ENCODE data around the gene CTNND2.

The CTNND2 gene

DNA sequence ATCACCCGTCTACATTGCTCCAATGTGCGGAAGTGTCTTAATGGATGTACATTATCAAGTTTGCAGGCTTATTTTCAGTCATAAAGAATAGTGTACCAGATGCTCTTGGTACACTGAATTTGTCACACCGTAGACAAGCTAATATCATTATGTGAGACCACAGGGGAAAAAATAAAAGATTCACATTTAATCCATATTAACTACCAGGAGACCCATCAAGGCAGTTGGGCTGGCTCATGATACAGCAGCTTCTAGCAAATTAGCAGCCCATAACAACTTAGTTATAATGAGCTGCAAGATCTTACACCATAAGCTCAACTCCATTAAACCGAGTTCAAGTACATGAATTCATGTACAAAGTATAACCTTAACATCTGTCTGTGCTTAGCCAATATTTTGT, 324.9 kb downstream of the CTNND2 start:
- no peak for DNase-seq

GRCh38 chr5:11574787-11575186, 329.5 kb downstream of the CTNND2 start:
- DNase-seq = no peak

GRCh38 chr5:11573140-11573992, 330.9 kb downstream of the CTNND2 start:
- no peak for DNase-seq

DNA sequence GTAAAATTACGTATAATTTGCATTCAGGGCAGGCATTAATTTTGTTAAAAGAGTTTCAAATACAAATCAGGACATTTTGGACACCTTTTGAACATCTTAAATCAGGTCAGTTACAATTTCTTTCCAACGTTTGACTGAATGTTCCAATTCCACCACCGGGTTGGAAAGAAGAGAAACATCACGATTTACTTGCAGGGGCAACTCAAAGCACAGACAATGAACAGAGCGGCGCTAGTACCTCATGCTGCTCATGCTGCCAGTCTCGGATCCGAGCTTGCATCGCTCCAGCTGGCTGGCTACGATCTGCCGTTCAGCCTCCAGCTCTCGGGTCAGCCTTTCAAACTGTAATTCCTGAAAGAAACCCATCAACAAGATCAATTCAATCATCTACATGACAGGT, 339.5 kb downstream of the CTNND2 start:
- DNase-seq = no peak

DNA sequence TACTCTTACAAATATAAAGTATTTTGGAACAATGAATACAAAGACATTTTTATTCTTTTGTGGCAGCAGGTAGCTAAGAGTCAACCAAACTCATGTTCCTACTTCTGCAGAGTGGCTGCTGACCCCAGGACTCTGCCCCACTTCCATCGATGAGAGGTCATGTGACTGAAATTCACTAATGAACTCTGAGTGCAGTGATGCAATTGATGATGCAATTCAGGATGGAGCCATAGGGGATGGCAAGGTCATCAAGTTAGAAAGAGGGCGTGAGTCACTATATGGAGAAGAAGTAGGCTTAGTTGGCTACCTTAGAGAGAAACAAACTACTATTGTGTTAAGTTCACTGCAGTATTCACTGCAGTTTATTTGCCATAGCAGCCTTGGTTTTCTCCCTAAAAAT, 340.4 kb downstream of the CTNND2 start:
- no peak for DNase-seq

GRCh38 chr5:11560915-11561697, 343.1 kb downstream of the CTNND2 start:
- no peak for DNase-seq

DNA sequence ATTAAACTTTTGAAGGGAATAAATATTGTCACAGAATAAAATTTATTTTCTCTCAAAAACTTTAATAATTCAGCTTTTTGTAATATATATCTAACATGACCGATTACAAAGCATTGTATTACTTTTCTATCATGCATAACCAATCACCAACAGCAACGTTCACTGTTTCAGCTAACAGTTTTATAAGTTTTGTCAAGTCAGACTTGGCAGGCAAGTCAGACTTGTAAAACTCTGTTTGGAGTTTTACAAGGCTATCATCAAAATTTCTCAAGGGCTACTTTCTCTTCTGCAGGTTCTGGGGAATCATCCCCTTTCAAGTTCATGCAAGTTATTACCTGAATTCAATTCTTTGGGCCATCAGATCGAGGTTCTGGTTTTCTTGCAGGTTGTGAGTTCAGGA, 347.2 kb downstream of the CTNND2 start:
- no peak for DNase-seq

DNA sequence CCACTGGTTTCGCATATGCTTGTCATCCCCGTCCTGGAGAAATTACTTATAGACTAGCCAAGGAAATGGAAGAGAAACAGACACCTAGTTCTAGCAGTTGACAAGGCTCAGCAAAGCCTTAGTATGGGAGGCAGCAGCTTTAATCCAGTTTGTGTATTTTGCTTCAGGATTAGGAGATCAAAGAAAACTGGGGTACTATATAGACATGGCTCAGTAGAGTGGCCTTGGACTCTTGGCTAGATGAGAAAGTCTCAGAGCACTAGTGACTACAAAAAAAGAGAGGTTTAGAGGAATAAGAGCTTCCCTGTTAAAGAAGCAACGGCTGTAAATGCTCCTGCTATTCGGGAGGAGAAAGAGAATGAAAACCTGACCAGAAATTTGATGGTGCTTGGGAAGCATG, 349.1 kb downstream of the CTNND2 start:
- no peak for DNase-seq

DNA sequence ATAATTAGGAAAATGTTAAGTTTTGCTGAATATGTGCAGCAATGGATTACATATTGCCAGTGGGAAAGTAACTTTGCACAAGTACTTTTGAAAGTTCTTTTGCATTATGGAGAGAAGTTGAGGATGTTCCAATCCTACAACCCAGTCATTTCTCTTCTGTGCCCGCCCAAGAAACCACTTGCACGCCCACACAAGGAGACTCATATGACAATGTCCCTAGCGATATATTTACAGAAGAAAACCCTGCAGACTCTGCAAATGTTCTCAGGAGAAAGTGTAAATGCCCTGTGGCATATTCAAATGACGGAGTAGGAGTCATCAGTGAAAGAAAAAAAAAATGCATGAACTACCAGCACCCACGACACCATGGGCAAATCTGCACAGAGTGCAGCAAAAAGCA, 356.5 kb downstream of the CTNND2 start:
- no peak for DNase-seq

- no peak for DNase-seq
Measured at GRCh38 chr5:11547140-11547539, 357.1 kb downstream of the CTNND2 start.

DNA sequence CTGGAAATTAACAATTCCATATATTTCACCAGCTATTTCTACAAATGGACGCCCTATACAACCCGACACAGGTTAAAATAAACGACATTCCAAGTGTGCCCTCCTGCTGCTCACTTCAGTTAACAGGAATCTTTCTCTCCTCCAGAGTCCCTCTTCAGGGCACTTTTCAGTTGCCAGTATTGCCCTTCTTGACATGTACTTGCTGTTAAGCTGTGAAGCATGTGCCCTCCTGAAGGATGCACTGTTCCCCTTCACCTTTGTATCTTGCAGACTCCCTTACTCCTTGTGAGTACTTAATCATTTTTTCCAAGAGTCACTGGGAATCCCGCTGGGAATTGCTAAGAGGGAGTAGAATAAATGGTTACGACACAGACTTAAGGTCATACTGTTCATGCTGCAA, 364.1 kb downstream of the CTNND2 start:
- no peak for DNase-seq

- no peak for DNase-seq
Measured at GRCh38 chr5:11531811-11532555, 372.3 kb downstream of the CTNND2 start.

DNA sequence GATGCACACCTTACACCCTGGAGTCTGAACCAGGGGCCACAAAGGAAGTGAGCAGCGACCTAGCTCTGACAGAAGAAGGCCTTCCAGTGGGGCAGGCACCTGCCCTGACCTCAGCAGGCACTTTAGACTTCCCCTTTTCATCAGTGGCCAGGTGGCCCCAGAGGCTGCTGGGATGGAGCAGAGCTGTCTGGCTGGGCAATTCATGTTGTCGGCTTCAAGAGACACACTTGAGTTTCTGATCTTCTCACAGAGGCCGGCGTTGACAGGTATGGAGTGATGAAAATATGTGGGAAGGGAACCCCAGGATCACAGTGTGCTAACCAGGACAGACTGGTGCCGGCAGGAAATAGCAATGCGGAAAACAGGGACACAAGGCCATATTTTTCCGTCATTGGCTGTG, 375.5 kb downstream of the CTNND2 start:
- no peak for DNase-seq

GRCh38 chr5:11527652-11528349, 376.4 kb downstream of the CTNND2 start:
- DNase-seq = no peak

DNA sequence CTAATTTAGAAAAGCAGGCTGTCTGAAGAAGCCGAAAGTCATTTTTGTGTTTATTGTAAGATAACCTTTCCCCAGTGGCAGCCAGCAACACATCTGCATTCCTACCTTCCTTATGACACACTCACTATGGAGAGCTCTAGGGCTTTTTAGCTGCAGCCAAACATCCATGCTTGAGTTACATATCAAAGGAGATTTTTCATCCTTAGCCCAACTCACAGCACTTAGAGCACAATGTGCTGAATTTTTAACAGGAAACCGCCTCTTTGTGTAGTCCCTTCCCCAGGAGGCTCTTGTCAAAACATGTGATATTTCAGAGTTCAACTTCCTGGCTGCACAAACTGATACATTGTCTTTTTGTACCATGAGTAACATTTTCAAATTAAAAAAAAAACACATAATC, 379.2 kb downstream of the CTNND2 start:
- DNase-seq = no peak

DNA sequence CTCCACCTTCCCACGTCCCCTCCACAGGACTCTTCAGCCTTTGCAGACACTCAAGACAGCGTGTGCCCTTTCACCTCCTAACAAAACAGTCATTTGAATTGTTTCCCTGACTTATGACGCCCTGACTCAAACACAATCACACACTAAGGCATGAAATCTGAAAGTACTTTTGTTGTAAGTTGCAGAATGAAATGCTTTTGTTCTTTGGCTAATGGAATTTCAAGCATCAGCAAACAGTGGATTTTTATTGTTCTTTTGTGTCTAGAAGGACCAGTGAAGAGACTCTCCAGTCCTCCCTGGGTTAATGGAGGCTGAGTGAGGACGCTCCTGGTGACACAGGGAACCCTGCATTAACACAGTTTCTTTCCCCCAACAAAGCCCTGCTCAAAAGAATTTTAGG, 380.1 kb downstream of the CTNND2 start:
- DNase-seq = no peak

DNA sequence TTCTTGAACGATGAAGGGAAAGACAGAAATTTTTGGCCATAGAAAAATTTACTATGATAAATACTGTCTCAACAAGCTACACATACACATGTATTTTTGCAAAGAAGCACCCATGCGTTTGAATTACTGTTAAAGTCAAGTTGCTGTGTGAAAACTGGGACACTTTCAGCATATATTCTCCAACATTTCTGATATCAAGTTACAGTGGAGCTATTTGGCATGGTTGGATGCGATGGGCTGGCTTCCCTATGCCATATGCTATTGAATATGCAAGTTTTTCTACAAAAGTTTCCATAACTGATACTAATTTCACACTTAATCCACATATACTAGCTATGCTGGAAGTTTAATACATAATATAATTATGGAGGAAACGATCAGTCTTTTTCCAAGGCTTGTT, 381.4 kb downstream of the CTNND2 start:
- DNase-seq = no peak

- no peak for DNase-seq
Measured at GRCh38 chr5:11520241-11520930, 383.9 kb downstream of the CTNND2 start.

DNA sequence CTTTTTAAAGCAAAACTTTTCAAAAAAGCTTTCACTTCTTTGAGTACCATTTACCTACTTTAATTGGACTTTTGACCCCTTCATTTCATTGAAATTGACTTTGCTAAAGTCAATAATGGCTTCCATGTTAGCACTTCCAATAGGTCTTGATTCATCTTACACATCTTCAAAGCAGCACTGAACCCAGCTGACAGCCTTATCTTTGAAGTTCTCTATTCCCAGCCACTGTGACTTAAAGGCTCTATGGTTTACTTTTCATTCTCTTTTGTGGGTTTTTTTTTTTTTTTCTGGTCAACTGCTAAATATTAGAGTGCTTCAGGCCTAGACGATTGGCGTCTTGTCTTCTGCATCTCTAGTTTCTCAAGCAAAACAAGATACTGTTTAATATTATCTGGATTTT, 385.0 kb downstream of the CTNND2 start:
- no peak for DNase-seq

GRCh38 chr5:11518676-11519075, 385.6 kb downstream of the CTNND2 start:
- no peak for DNase-seq

DNA sequence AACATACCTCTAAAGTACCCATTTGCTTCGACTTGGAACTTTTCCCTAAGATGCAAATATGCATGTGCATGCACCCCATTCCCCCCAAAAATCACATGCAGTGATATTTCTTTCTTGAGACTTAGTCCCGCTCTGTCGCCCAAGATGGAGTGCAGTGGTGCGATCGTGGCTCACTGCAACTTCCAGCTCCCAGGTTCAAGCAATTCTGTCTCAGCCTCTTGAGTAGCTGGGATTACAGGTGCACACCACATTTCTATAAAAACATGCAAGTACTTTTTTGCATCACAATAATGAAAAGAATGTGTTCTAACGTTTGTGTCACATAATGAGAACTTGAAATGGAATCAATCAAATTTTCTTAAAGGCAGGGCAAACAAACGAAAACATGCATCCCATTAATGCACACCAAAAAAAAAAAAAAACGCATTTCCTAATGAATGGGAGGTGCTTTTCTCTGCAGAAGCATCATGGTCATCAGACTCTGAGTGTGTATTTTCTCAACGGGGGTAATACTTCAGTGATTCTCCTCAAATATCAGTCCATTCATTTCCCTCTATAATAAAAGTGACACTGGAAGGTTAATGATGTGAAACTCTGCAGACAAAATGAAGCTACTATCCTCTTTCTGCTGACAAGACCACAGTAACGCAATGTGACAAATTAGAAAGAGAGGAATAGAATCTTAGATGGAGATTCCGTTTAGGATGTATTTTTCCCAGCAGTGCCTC, 389.4 kb downstream of the CTNND2 start:
- DNase-seq = no peak

- DNase-seq = no peak
Measured at GRCh38 chr5:11511878-11512277, 392.4 kb downstream of the CTNND2 start.
